GM18867 (cell line): ENCODE measurements around the gene IYD.
"Not testable (repeated sequence)": the region's sequence is repeated elsewhere in the genome, so short reads cannot be mapped to it uniquely, and the experiment has no call there.

Experiments used
- ATAC-seq: cut with Tn5 transposase; IDR thresholded peaks from one replicate; pipeline ENCODE4 v1.9.1; 2021; ENCODE audit warnings: mild to moderate bottlenecking, moderate library complexity; ENCODE audit not compliant: unreplicated experiment

The IYD gene

GRCh38 chr6:150427037-150427602 lies 58.3 kb downstream of the IYD start:
- ATAC-seq = no peak

- no peak for ATAC-seq
Measured at GRCh38 chr6:150427843-150428242, 59.0 kb downstream of the IYD start.

GRCh38 chr6:150430815-150431214 lies 62.0 kb downstream of the IYD start:
- ATAC-seq = no peak

GRCh38 chr6:150435360-150435759 lies 66.5 kb downstream of the IYD start:
- no peak for ATAC-seq

- ATAC-seq = no peak
Measured at GRCh38 chr6:150435832-150436231, 67.0 kb downstream of the IYD start.

- ATAC-seq = no peak
Measured at GRCh38 chr6:150439373-150439772, 70.6 kb downstream of the IYD start.

GRCh38 chr6:150443621-150444020 lies 74.8 kb downstream of the IYD start:
- no peak for ATAC-seq

- no peak for ATAC-seq
Measured at GRCh38 chr6:150444308-150444707, 75.5 kb downstream of the IYD start.

- no peak for ATAC-seq
Measured at GRCh38 chr6:150445486-150445885, 76.7 kb downstream of the IYD start.

- ATAC-seq = no peak
Measured at GRCh38 chr6:150448221-150448620, 79.4 kb downstream of the IYD start.

- ATAC-seq = not testable (repeated sequence)
Measured at GRCh38 chr6:150449055-150449454, 80.2 kb downstream of the IYD start.

- ATAC-seq = no peak
Measured at GRCh38 chr6:150450918-150451317, 82.1 kb downstream of the IYD start.

- no peak for ATAC-seq
Measured at GRCh38 chr6:150451807-150452427, 83.1 kb downstream of the IYD start.

- no peak for ATAC-seq
Measured at GRCh38 chr6:150452428-150453243, 83.8 kb downstream of the IYD start.

GRCh38 chr6:150453357-150453756 lies 84.5 kb downstream of the IYD start:
- ATAC-seq = no peak
